H1 (cell line): ENCODE measurements around the gene POM121L2. TPM values are rescaled to one million over a fixed set of nuclear protein-coding genes. Genes with fewer than 3 reads are reported as not detected.

Experiments used
- CHD7 ChIP-seq: fragments of 300-600 bp; sonication (generic); IDR thresholded peaks from 2 replicates; pipeline ENCODE4 v1.7.1; 2012; ENCODE audit warnings: low read length, moderate library complexity, mild to moderate bottlenecking, inconsistent platforms; ENCODE audit not compliant: insufficient replicate concordance
- polyA plus RNA-seq, 7 experiments: library from polyadenylated mRNA; depleted of rRNA in 3 of 7; stranded (reverse) in 5 of 7; unstranded in 2 of 7; fragments of >200 nt in 5 of 7; fragments of 200-250 nt in 2 of 7; gene quantifications; 1 replicate in 5 of 7; 2 replicates in 1 of 7; 4 replicates in 1 of 7; pipeline versions ENCODE4 v1.2.1 to v1.2.3, GENCODE V29; 2011 to 2013; ENCODE audit warnings: missing spikeins in 2 of 7, mixed read lengths in 2 of 7
- total RNA-seq: library from RNA; stranded (reverse); fragmentation: NEBNext Ultra II Directional; extraction: Animal tissue kit (Norgen Biotek cat#: 25700); gene quantifications from 2 replicates; pipeline ENCODE4 v1.2.1, GENCODE V29; 2021

POM121L2 gene
- total and polyA plus RNA-seq, 2 of the 8 experiments (the other 6 are each of a cell fraction or from before 2014, with no cell fraction given) = 0.05 to 0.09 TPM

- no peak for TF ChIP-seq CHD7
Observed at GRCh38 chr6:27359231-27359630, 47.2 kb upstream of the POM121L2 start (continued).
